Keratinocyte (primary cell): ENCODE results near the gene GHRHR. TPM values are rescaled to one million over a fixed set of nuclear protein-coding genes. Genes with fewer than 3 reads are reported as not detected.

ENCODE experiments used
- DNase-seq: peaks from one replicate; pipeline ENCODE4 v3.0.0-alpha.2; 2011; ENCODE audit warnings: low read depth, missing footprints, low spot score
- FAIRE-seq: peaks from 2 replicates; lab custom pipeline; 2011; peaks lifted over from hg19 to GRCh38; lab: Jason Lieb, UNC
- H2AFZ ChIP-seq: 2 replicates; pipeline ENCODE4 v1.6.0; 2012; ENCODE audit warnings: low read length, control low read depth, inconsistent platforms; ENCODE audit not compliant: control insufficient read depth
- H3K27ac ChIP-seq: 2 replicates; pipeline ENCODE4 v1.5.1; 2011; ENCODE audit warnings: low read length; ENCODE audit not compliant: control insufficient read depth, insufficient read depth
- H3K27me3 ChIP-seq: 3 replicates; pipeline ENCODE4 v1.6.0; 2011; ENCODE audit warnings: low read length; ENCODE audit not compliant: control insufficient read depth, insufficient read depth; ENCODE audit errors: extremely low read depth
- H3K36me3 ChIP-seq, 2 experiments: 2 replicates in 1 of 2; 3 replicates in 1 of 2; pipeline ENCODE4 v1.5.1; 2011; ENCODE audit warnings: low read length in 2 of 2, mild to moderate bottlenecking in 1 of 2; ENCODE audit not compliant: control insufficient read depth in 2 of 2, insufficient read depth in 2 of 2; ENCODE audit errors: extremely low read depth in 1 of 2
- H3K4me1 ChIP-seq: 3 replicates; pipeline ENCODE4 v1.5.1; 2011; ENCODE audit warnings: low read length; ENCODE audit not compliant: control insufficient read depth, insufficient read depth; ENCODE audit errors: extremely low read depth
- H3K4me2 ChIP-seq: 3 replicates; pipeline ENCODE4 v1.6.0; 2011; ENCODE audit warnings: low read depth, low read length; ENCODE audit not compliant: control insufficient read depth, insufficient read depth; ENCODE audit errors: extremely low read depth
- H3K4me3 ChIP-seq, 3 experiments: fragments of 200-600 bp in 1 of 3; sonication (generic) in 1 of 3; 2 replicates in 2 of 3; 3 replicates in 1 of 3; pipeline ENCODE4 v1.5.1; 2011 to 2016; ENCODE audit warnings: low read length in 3 of 3, mild to moderate bottlenecking in 3 of 3, control low read depth in 2 of 3, inconsistent platforms in 1 of 3, low read depth in 1 of 3, mixed read lengths in 1 of 3, mixed run types in 1 of 3, moderate library complexity in 1 of 3; ENCODE audit not compliant: control insufficient read depth in 2 of 3, insufficient read depth in 2 of 3; ENCODE audit errors: extremely low read depth in 1 of 3
- H3K79me2 ChIP-seq: 2 replicates; pipeline ENCODE4 v1.6.0; 2012; ENCODE audit warnings: low read length; ENCODE audit not compliant: control insufficient read depth, insufficient read depth
- H3K9ac ChIP-seq: 3 replicates; pipeline ENCODE4 v1.6.0; 2011; ENCODE audit warnings: low read length; ENCODE audit not compliant: control insufficient read depth, insufficient read depth; ENCODE audit errors: extremely low read depth
- H3K9me1 ChIP-seq: 3 replicates; pipeline ENCODE4 v1.6.0; 2011; ENCODE audit warnings: low read length; ENCODE audit not compliant: control insufficient read depth, insufficient read depth; ENCODE audit errors: extremely low read depth
- H3K9me3 ChIP-seq: 2 replicates; pipeline ENCODE4 v1.5.1; 2012; ENCODE audit warnings: low read depth, low read length; ENCODE audit not compliant: control insufficient read depth
- H4K20me1 ChIP-seq: 3 replicates; pipeline ENCODE4 v1.6.0; 2011; ENCODE audit warnings: low read length; ENCODE audit not compliant: control insufficient read depth, insufficient read depth; ENCODE audit errors: extremely low read depth
- EZH2 ChIP-seq: IDR thresholded peaks from one replicate; pipeline ENCODE4 v1.6.1; 2012; ENCODE audit warnings: inconsistent platforms, mild to moderate bottlenecking, low read length, moderate library complexity
- dilution Hi-C: fragments of 300-500 bp; cut with MboI; formaldehyde crosslinking; loops from one replicate; pipeline ENCODE4 v1.7.0; 2020; ENCODE audit warnings: low sequenced_read_pairs; ENCODE audit not compliant: extremely low pct_ligation_motif_present
- polyA plus RNA-seq, 5 experiments: library from polyadenylated mRNA; depleted of rRNA in 3 of 5; stranded (reverse) in 3 of 5; stranded (forward) in 1 of 5; unstranded in 1 of 5; fragments of >200 nt; gene quantifications; 1 replicate in 1 of 5; 2 replicates in 3 of 5; 3 replicates in 1 of 5; pipeline versions ENCODE4 v1.2.1 to v1.2.3, GENCODE V29; 2011 to 2012; ENCODE audit warnings: missing spikeins in 2 of 5, low read depth in 1 of 5, low replicate concordance in 1 of 5
- TF ChIP-seq, protein P1 (sequence below), 3 experiments: IDR thresholded peaks in 1 of 3; conservative IDR thresholded peaks in 1 of 3; optimal IDR thresholded peaks in 1 of 3; 2 replicates in 2 of 3; 3 replicates in 1 of 3; pipeline versions ENCODE3 to v1.5.1; 2011; ENCODE audit warnings: low read length in 3 of 3, mild to moderate bottlenecking in 3 of 3, moderate library complexity in 2 of 3, control low read depth in 1 of 3, inconsistent platforms in 1 of 3; ENCODE audit not compliant: insufficient read depth in 2 of 3; ENCODE audit errors: extremely low read depth in 1 of 3

The GHRHR gene
- polyA plus RNA-seq, 1 donor (not counting 4 experiments of a cell fraction or from before 2014, with no cell fraction given), result not detected

GRCh38 chr7:30931929-30932540, 31.7 kb upstream of the GHRHR start:
- Histone ChIP-seq H3K9ac (no peak overlapping the region), H3K4me1 (peaks cover 6% of the 10 kb centered on the region), H3K79me2 (no peaks in the 10 kb centered on the region), H4K20me1 (no peaks in the 10 kb centered on the region), H3K4me2 (no peak overlapping the region), H3K4me3 (no peak overlapping the region), H2AFZ (no peak overlapping the region), H3K27me3 (peaks cover 4% of the 10 kb centered on the region), H3K9me1 (no peaks in the 10 kb centered on the region), H3K9me3 (peaks cover 3% of the 10 kb centered on the region), H3K36me3 (no peaks in the 10 kb centered on the region), H3K27ac (no peak overlapping the region)
- FAIRE-seq (no peak), DNase-seq (no peak)
- TF ChIP-seq, protein P1, sequence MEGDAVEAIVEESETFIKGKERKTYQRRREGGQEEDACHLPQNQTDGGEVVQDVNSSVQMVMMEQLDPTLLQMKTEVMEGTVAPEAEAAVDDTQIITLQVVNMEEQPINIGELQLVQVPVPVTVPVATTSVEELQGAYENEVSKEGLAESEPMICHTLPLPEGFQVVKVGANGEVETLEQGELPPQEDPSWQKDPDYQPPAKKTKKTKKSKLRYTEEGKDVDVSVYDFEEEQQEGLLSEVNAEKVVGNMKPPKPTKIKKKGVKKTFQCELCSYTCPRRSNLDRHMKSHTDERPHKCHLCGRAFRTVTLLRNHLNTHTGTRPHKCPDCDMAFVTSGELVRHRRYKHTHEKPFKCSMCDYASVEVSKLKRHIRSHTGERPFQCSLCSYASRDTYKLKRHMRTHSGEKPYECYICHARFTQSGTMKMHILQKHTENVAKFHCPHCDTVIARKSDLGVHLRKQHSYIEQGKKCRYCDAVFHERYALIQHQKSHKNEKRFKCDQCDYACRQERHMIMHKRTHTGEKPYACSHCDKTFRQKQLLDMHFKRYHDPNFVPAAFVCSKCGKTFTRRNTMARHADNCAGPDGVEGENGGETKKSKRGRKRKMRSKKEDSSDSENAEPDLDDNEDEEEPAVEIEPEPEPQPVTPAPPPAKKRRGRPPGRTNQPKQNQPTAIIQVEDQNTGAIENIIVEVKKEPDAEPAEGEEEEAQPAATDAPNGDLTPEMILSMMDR (optimal IDR thresholded peaks at IDR 0.05 in 1 of 3, IDR thresholded peaks at IDR 0.05 in 1 of 3, conservative IDR thresholded peaks at IDR 0.05 in 1 of 3; ENCODE audit: extremely low read depth in 1 of 3, insufficient read depth in 2 of 3, low read length in 3 of 3), result no peak
- TF ChIP-seq EZH2, result no peak
- dilution Hi-C loops, result no loop called here

DNA sequence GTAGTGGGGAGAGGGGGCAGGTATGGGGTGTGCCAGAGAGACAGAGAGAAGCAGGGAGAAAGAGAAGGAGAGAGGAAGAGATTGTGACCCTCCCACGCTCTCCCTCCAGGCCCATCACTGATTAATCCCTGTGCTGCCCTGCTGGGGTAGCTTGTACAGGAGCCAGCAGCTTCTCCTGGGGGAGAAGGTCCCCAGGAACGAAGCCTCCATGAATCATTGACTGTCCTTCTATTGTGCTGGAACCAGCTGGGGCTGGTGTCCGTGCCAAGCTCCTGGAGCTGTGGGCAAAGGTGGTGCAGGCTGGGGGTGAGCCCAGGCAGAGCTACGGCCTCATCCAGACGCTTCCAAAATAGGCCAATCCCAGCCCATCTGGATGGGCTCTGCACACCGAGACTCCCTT, 31.2 kb upstream of the GHRHR start:
- Histone ChIP-seq H3K27ac (no peak overlapping the region), H3K9me1 (no peaks in the 10 kb centered on the region), H3K4me2 (no peak overlapping the region), H3K4me3 (no peak overlapping the region), H3K4me1 (peaks cover 6% of the 10 kb centered on the region), H3K36me3 (no peaks in the 10 kb centered on the region), H4K20me1 (no peaks in the 10 kb centered on the region), H2AFZ (no peak overlapping the region), H3K9me3 (no peaks in the 10 kb centered on the region), H3K27me3 (peaks cover 4% of the 10 kb centered on the region), H3K79me2 (no peaks in the 10 kb centered on the region), H3K9ac (no peak overlapping the region)
- TF ChIP-seq EZH2, result no peak
- TF ChIP-seq, protein P1 (optimal IDR thresholded peaks at IDR 0.05 in 1 of 3, IDR thresholded peaks at IDR 0.05 in 1 of 3, conservative IDR thresholded peaks at IDR 0.05 in 1 of 3; ENCODE audit: extremely low read depth in 1 of 3, insufficient read depth in 2 of 3, low read length in 3 of 3), result no peak
- dilution Hi-C loops, result no loop called here
- DNase-seq (no peak), FAIRE-seq (no peak)
